DMS 273 (cell line): ENCODE measurements around the gene TBC1D5.
"Not testable (repeated sequence)": the region's sequence is repeated elsewhere in the genome, so short reads cannot be mapped to it uniquely, and the experiment has no call there.

ENCODE experiments used
- DNase-seq: peaks from one replicate; lab custom pipeline; 2025; ENCODE audit not compliant: unreplicated experiment; lab: John Stamatoyannopoulos, UW

The TBC1D5 gene

GRCh38 chr3:17143893-17144664, 598.4 kb downstream of the TBC1D5 start:
- no peak for DNase-seq

- DNase-seq = no peak
These were observed 599.9 kb downstream of the TBC1D5 start for GRCh38 chr3:17142516-17142915.

- no peak for DNase-seq
These were observed 600.7 kb downstream of the TBC1D5 start for GRCh38 chr3:17141699-17142098.

- no peak for DNase-seq
These were observed 601.5 kb downstream of the TBC1D5 start for GRCh38 chr3:17140670-17141505.

GRCh38 chr3:17138246-17139039, 604.0 kb downstream of the TBC1D5 start:
- no peak for DNase-seq

- DNase-seq = no peak
These were observed 605.1 kb downstream of the TBC1D5 start for GRCh38 chr3:17137321-17137826.

GRCh38 chr3:17136136-17136721, 606.2 kb downstream of the TBC1D5 start:
- DNase-seq = peak; percentile 40

- peak; percentile 38 for DNase-seq
These were observed 606.7 kb downstream of the TBC1D5 start for GRCh38 chr3:17135696-17136095.

- no peak for DNase-seq
These were observed 608.5 kb downstream of the TBC1D5 start for GRCh38 chr3:17133632-17134545.

GRCh38 chr3:17132286-17133115, 609.9 kb downstream of the TBC1D5 start:
- DNase-seq = no peak

- no peak for DNase-seq
These were observed 611.5 kb downstream of the TBC1D5 start for GRCh38 chr3:17130956-17131355.

- no peak for DNase-seq
These were observed 612.9 kb downstream of the TBC1D5 start for GRCh38 chr3:17129556-17129955.

GRCh38 chr3:17128671-17129070, 613.8 kb downstream of the TBC1D5 start:
- not testable (repeated sequence) for DNase-seq

GRCh38 chr3:17125738-17126442, 616.5 kb downstream of the TBC1D5 start:
- no peak for DNase-seq

- no peak for DNase-seq
These were observed 619.7 kb downstream of the TBC1D5 start for GRCh38 chr3:17122758-17123157.

GRCh38 chr3:17121336-17121735, 621.1 kb downstream of the TBC1D5 start:
- DNase-seq = no peak

- DNase-seq = no peak
These were observed 622.3 kb downstream of the TBC1D5 start for GRCh38 chr3:17120115-17120514.
